Stimulated activated CD4-positive, alpha-beta T cell treated with anti-CD3 and anti-CD28 coated beads, TNF-alpha, amount 100 ng/mL, for 24 hours (primary cell): ENCODE results near the gene FLNB.

Source experiments
- DNase-seq, 3 experiments: peaks; one replicate each; pipeline ENCODE4 v3.0.0-alpha.2; 2020; ENCODE audit warnings: low read depth in 3 of 3

FLNB gene

DNA sequence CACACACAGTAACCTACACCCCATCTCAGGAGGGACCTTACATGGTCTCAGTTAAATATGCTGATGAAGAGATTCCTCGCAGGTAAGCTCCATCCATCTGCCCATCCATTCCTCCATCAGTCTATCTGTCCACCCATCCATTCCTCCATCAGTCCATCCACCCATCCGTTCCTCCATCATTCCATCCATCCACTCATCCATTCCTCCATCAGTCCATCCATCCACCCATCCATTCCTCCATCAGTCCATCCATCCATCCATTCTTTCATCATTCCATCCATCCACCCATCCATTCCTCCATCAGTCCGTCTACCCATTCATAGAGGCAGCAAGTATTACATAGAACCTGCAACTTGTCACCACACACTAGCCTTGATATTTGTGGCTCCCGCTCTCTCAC, 124.6 kb downstream of the FLNB start:
- DNase-seq = no peak

DNA sequence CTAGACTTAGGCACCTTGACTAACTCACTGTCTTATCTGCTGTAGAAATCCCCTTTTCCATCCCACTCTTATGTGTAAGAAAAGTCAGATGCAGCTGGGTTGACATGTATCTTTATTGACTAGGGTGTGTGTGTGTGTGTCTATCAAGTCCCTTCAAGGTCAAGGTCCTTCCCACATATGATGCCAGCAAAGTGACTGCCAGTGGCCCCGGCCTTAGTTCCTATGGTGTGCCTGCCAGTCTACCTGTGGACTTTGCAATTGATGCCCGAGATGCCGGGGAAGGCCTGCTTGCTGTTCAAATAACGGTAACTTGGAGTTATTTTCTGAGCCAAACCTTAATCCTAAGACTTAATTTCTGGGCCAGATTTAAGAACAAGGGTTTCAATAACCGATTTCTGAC, 126.2 kb downstream of the FLNB start:
- no peak for DNase-seq

DNA sequence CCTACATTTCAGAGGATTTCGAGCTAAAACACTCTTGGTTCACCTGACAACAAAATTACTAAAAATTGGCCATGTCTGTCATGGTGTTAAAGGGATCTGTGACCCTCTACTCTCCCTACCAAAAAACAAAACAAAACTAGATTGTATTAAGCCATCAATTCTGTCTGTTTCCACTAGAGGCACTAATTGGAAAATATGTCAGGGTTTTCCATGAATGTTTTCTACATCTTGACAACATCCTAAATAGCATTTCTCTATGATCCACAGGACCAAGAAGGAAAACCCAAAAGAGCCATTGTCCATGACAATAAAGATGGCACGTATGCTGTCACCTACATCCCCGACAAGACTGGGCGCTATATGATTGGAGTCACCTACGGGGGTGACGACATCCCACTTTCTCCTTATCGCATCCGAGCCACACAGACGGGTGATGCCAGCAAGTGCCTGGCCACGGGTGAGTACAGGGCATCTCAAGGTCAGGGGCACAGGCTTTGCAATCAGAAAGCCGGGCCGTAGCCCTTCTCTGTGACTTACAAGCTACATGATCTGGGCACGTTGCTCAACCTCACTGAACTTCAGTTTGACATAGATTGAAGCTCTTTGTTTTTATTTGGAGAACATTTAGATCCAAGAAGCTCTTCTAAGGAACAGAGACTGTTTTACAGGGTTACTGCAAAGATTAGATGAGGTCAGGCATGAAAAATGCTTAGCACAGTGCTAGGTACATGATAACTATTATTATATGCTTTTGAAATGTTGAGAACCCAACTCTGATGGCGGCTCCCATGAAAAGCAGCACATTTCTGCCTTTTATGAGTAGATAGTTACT, 127.7 kb downstream of the FLNB start:
- DNase-seq = no peak

DNA sequence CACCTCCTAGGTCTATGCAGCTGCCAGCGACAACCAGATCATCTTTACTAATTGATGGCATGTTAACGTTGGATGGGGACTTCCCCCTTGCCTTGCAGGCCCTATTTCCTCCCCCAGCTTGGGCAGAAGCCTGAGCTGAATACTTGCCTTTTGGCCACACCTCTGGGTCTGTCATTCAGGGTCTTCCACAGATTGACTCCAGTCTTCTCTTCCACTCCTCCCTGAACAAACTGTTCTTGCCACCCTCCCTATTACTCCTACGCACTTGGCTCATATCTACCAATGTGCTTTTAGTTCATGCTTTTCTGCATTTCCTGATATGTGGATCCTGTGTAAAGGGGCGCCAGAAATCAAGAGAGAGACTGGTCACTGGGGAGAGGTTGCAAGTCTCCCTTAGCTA, 129.1 kb downstream of the FLNB start:
- no peak for DNase-seq

DNA sequence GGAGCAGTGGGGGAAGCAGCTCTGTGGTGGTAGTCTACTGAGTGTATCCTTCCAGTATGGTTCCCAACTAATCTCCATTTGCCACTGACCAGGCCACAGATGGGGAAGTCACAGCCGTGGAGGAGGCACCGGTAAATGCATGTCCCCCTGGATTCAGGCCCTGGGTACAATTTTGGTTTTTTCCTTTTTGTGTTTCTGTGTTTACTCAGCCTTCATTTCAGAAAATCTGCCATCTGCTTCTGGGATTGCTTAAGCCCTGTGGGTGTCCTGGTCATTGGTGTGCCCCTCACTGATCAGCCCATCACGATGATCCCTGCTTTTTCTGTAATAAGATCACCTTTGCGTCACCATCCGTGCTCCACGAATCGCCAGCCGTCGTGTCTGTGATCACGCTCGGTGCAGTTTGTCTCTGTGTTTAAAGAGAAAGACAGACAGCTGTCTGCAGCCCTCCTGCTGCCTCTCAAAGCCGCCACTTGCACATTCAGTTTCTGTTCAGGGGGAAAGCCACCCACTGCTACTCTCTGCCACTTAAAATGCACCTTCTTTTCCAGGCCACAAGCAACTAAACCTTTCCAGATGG, 133.6 kb downstream of the FLNB start:
- no peak for DNase-seq

DNA sequence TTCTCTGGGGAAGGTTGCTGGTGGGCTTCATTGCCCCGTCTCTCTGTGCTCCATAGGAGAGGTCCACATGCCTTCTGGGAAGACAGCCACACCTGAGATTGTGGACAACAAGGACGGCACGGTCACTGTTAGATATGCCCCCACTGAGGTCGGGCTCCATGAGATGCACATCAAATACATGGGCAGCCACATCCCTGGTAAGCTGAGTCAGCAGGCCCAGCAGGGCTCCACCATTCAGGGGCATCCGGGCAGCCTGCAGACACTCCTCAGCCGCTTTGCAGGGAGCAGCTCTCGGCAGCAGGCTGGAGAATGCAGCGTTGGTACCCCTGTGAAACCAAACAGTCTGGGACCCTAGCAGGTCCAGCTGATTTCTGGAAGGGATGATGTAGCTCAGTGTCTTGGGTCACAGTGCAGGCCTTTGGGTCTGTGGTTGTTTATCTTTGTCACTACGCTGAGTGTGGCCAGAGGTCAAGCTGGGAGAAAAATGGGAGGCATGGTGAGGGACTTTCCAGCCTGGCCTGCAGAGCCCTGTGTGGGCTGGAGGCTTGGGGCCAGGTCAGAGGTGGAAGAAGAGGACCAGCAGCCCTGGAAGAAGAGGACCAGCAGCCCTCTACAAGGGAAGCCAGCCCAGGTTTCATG, 135.3 kb downstream of the FLNB start:
- DNase-seq = no peak

DNA sequence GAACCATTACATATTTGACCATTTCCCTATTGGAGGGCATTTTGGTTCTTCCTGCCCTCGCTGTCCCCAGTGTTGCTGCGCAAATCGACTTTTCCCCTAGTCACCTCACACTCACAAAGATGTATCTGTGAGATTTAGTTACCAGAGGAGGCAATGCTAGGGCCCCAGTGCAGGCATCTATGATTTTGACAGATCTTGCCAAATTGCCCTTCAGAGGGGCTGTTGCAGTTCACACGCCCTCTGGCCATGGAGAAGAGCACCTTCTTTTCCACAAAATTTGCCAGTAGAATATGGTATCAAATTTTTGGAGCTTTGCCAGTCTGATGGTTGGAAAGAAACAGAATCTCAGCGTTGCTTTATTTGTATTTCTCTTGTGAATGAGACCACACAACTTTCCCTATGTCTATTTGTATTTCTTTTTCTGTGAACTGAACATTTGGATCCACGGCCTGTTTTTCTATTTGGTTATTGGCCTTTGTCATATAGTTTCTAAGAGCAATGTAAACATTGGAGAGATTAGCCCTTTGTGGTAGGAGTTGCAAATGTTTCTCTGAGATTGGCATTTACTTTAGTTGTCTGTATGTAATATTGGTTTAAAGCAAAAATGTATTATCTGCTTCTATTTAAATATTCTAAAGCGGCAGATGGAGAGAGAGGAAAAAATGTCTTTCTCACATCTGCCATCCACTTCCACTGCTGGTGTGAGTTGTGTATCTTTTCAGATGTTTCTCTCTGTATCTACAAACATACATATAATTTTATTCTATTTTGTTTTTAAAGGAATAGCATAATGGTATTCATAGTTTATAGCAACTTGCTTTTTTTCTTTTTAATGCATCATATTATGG, 136.5 kb downstream of the FLNB start:
- DNase-seq = no peak

DNA sequence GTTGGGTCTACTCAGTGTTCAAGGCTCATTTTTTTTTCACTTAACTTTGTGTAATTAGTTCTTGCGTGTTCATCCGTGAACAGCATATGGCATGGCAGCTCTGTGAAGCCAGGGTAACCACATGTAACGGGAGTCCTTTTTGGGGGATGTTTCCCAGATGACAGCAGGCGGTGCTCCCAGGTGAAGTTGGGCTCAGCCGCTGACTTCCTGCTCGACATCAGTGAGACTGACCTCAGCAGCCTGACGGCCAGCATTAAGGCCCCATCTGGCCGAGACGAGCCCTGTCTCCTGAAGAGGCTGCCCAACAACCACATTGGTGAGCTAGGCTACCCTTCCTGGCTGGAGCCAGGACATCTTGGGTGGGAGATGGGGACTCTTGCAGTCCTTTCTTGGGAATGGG, 139.8 kb downstream of the FLNB start:
- no peak for DNase-seq

DNA sequence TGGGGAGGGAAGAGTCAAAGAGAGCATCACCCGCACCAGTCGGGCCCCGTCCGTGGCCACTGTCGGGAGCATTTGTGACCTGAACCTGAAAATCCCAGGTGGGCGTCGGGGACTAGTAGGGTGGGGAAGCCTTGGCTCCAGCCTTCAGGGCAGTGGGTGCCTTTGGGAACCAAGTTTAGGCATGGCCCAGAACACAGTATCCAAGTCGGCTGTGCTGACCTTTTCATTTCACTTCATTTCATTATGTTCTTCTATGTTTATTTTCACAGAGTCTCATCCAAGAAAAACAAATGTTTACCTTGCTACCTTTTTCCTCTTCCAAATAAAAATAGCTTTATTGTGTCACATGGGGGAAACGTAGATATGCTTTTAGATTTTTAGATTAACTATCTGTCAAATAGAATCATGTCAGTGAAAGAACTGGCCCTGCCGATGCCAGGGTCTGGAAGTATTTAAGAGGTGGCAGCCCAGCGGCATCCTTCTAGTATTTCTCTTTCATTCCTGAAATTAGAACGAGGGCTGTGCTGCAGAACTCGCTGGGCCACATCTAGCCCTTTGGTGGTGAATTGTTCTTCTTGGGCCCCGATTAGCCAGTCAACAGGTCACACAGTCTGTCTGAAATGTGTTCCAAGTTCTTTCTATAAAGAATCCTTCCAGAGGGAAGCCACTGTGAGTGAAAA, 142.0 kb downstream of the FLNB start:
- no peak for DNase-seq

DNA sequence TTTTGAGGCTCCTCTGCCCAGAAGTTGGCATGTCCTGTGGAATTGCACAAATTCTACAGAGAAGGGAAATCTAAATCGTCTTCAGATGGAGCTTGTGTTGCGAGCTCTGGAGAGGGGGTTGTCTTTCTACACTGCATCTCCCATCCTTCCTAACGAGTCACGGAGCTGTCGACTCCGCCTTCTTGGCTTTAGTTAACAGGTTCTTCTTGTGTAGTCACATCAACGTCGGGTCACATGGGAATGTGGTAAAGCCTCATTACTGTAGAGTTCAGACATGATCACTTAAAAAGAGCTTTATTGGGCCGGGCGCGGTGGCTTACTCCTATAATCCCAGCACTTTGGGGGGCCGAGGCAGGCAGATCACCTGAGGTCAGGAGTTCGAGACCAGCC, 142.6 kb downstream of the FLNB start:
- no peak for DNase-seq

DNA sequence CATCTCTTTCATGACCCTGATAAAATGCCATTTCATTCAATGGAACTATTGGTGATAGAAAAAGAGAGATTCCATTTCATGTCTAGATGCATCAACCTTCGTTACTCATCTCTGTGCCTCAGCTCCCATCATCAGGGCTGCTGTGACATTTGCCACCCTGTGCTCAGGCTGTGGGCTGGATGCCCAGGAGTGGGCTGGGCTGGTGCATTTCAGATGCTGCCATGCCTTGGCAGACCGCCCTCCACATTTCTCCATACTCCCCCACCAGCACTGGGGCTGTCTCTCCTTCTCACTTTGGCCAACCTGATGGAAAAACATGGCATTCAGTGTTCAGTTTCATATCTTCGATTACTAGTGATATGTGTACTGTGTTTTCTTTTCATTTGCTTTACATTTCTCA, 143.4 kb downstream of the FLNB start:
- no peak for DNase-seq

DNA sequence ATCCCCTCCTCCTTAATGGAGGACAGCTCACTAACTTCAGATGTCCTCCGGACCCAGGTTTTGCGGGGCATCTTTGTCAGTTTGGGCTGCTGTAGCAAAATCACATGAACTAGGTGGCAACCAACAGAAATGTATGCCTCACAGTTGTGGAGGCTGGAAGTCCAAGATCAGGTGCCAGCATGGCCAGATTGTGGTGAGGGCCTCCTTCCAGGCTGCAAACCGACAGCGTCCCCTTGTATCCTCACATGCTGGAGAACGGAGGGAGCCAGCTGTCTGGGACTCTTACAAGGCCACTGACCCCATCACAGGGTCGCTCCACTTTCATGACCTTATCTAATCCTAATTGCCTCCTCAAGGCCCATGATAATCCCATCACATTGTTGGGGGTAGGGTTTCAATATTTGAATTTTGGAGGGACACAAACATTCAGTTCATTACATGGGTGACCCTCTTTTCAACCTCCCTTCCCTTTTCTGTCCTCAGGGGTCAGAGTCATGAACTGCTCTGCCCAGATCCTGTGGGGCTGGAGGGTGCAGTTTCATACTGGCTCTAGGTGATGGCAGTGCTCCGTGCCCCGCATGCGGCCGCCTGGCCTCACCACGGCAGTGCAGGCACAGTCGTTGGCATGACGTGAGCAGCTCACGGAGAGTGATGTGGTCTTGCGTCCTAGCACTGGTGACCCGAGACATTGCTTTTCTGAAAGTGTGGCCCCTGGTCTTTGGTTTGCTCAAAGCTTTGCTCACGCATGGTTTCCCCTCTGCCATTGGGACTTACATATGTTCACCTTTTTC, 144.2 kb downstream of the FLNB start:
- DNase-seq = no peak

DNA sequence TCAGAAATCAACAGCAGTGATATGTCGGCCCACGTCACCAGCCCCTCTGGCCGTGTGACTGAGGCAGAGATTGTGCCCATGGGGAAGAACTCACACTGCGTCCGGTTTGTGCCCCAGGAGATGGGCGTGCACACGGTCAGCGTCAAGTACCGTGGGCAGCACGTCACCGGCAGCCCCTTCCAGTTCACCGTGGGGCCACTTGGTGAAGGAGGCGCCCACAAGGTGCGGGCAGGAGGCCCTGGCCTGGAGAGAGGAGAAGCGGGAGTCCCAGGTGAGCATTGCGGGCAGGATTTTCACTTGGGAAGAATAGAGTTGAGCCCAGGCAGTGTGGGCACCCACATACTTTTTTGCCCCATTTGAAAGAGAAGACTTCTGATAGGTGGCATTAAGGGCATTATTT, 145.1 kb downstream of the FLNB start:
- DNase-seq = no peak

DNA sequence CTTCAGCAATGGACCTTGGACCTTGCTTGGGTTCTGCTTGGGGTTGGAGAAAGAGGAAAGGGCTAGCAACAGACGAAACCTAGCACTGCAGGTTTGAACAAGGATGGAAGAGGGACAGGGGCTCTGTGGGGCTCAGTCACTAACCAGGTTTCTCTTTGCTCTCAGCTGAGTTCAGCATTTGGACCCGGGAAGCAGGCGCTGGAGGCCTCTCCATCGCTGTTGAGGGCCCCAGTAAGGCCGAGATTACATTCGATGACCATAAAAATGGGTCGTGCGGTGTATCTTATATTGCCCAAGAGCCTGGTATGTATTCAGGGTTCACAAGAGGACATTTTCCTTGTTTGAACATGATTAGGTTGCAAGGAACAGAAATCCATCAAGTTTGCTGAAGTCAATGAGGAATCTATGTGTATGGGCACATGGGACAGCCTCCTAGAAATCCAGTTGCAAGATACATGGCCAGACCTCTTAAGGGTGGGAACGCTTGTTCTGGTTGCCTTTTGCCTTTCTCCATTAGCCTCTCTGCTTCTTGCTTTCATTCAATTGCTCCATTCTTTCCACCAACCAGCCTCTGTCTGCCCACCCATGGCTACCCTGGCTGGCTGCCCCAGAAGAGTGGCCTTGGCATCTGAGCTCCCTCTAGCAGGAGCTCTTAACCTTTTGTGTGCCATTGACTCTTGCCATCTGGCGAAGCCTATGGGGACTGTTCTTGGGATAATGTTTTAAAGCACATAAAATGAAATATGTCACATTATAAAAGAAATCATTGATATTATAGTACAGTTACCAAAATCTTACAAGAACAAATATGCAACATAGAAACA, 146.6 kb downstream of the FLNB start:
- no peak for DNase-seq

DNA sequence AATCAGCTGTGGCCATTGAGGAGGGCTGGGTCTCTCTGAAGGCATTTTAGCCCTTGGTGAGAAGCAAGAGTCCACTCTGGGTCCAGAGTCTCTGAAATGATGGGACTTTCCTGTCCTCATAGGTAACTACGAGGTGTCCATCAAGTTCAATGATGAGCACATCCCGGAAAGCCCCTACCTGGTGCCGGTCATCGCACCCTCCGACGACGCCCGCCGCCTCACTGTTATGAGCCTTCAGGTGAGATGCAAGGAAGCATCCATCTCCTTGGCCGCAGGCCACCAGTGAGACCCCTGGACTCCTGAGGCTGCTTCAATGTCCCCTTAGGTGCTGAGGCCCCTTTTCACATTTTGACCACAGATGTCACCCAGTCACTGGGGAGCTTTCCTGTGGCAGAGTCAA, 147.6 kb downstream of the FLNB start:
- DNase-seq = no peak

DNA sequence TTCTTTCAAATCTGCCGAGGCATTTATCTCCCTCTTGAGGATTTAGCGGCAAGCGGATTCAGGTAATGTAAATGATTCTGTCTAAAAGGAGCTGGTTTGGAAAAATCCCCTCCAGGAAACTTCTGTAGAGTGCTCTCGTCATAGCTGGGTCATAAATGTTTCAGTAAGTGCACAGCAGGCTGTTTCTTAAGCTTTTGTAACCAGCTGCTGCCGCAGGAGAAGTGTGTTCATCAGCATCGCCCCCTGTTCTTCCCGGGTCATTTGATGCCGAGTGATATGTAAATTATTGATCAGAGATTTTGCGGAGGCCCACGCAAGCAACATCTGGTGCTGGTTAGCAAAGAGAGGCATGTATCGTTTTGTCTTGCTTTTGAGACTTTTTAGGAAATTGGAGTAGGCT, 149.5 kb downstream of the FLNB start:
- no peak for DNase-seq

DNA sequence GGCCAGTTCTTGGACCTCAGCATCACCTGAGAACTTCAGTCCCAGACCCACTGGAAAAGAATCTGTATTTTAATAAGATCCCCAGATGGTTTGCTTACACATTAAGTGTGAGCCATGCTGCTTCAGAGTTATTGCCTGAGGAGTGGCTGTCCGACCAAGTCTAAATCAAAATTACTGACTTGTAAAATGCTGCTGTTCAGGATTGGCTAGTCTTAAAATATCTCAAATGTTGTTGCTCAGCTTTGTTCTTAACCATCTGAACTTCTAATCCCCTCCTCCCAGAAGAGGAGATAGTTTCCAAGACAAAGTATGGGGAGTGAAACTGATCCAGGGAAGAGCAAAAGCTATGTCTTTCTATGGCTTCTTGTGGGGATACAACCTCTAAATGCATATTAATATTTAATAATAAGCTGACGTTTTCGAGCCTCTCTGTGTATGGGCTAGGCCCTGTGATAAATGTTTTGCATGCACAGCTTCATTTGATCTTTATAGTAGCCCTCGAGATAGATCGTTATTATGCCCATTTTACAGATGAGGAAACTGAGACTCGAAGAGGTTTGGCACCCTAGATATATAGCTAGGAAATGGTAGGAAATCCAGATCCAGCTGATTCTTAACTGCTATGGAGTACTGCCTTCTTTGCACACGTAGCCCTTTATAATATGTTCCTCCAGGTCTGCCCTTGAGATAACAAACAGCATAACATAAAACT, 150.4 kb downstream of the FLNB start:
- no peak for DNase-seq

DNA sequence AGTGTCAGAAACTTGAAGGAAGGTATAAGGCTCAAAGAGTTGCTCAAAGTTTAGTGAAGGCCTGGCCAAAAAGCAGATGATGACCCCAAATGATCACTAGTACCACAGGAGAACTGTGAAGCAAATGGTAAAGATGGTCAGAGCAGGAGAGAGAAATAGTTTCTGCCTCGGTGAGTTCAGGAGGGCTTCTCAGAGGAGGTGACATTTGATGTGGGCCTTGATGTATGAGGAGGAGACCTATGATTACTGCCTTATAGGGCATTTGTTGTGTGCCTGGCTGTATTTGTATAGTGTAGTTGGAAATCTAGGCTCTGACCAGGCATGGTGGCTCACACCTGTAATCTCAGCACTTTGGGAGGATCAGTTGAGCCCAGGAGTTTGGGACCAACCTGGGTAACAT, 152.2 kb downstream of the FLNB start:
- no peak for DNase-seq
